ENCODE measurements around the gene EYA2. TPM values are rescaled to one million over a fixed set of nuclear protein-coding genes. Genes with fewer than 3 reads are reported as not detected.

Gene EYA2
- total RNA-seq, 1 donor from 2014 or later: 0.94 TPM

DNA sequence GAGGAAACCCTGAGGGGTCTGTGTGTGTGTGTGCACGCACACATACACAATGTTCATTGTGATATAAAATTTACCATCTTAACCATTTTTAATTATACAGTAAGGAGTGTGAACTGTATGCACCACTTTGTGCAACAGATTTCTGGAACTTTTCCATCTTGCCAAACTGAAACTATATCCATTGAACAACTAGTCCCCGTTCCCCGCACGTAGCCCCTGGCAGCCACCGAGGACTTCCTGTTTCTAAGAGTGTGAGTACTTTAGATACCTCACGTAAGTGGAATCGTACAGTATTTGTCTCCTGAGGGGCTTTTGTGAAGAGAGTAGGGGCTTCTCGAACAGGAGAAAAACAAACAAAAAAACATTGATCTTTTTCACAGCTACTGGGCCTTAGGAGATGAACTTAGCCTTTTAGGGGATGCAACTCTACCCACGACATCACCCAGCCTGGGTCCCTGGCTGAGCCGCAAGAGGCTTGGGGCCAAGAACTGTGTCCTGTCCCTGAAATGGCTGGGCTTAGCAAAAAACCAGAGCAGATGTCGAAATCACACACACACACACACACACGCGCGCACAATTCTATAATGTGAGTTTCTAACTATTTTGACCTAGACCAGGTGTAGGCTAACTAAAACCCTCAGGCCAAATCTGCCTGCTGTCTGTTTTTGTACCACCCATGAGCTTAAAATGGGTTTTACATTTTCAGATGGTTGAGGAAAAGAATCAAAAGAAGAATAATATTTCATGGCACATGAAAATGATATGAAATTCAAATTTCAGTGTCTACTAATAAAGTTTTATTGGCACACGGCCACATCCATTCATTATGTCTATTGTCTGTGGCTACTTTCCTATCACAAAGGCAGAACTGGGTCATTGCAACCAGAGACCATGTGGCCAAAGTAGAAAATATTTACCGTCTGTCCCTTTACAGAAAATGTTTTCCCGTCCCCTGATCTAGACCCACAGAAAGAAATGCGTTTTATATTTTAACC lies 144.2 kb downstream of the EYA2 start:
- DNase-seq: no peak

DNA sequence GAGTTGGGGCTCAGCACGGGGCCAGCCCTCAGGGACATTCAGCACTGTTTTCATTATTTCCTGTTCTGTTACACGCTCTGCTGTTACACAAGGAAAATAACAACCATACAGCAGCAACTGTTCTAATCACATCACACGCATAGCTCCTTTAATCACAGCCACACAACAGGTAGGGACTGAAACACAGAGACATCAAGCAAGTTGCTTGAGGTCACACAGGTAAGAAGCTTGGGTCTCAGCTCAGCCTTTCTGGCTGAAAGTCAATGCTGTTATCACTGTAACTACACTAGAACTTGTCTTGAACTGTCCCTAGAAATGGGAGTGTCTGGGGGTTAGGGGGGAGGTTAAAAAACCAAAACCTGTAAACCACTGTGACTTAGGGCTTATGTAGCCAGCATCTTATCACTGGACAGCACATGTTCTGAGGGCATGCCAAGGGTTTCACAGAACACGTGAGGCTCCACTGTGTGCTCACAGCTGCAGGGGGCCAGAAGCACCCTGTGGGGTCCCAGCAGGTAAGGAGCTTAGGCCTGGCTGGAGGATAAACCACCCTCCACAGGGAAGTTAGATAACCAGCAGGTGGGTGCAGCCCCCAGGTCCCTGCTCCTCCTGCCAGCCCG lies 146.0 kb downstream of the EYA2 start:
- no peak for DNase-seq

DNA sequence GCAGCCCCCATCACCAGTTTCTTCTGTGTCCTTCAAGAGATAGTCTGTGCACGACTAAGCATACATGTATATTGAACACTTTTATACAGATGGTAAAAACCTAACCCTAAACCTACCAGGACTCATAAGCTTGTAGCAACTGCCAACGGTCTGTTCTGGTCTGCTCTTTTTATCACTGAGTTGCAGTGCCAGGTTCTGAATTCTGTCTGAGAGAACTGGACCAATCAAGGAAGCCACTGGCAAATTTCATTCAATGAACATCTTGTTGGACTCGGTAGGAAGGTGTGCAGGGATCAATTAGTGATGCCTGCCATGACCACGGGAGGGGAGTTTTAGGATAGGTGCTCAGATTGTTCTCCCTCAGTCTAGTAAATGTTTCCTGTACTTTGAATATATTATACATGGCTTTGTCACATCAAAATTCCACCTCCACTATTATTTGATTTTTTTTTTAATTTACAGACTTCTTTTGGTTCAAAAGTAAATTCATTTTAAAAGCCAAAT lies 146.8 kb downstream of the EYA2 start:
- DNase-seq: no peak

DNA sequence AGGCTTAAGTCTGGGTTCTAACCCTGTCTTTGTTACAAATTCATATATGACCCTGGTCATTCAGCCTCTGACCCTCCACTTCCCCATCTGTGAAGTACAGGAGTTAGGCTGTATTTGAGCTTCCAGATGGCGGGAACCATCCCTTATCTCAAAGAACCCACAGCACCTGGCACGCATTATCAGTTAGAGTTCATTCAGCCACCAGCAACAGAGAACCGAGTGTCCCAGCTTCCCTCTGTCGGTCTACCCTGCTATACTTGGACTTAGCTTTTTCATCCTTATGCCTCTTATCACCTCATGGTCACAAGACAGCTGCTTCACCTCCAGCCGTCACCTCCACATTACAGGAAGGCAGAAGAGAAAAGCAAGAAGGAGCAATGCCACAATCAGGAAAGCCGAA lies 147.8 kb downstream of the EYA2 start:
- no peak for DNase-seq

DNA sequence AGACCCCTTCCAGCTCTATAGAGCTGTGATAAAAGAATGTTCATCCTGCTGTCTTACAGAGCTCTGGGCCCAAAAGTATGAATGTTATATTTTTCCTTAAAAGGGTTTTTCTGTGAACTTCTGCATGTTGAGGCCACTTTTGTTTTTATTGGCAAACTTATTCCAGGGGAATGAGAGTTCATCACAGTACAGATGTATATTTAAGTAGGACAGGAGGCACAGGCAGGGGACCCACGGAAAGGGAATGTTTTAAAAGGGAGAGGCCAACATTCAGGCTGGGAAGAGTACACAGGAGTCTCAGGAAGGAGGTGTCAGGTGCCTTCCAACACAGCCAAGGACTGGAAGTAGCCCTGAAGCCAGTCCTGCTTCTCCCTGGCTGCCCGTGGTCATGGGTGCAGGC lies 148.4 kb downstream of the EYA2 start:
- DNase-seq: no peak

DNA sequence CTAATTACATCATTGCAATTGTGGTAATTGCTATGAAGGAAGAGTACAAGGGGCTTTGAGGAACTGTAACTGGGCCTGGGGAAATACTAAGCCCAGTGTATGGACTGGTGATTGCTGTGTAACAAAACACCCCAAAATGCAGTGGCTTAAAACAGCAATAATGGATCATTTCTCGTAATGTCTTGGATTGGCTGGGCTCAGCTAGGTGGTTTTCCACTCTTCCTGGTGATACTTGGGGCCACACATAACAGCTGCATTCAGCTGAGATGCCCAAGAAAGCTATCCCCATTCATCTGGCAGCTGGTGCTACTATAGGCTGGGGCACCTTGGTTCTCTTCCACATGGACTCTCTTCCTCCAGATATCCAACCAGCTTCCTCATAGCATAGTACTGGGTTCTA lies 150.3 kb downstream of the EYA2 start:
- DNase-seq: no peak

DNA sequence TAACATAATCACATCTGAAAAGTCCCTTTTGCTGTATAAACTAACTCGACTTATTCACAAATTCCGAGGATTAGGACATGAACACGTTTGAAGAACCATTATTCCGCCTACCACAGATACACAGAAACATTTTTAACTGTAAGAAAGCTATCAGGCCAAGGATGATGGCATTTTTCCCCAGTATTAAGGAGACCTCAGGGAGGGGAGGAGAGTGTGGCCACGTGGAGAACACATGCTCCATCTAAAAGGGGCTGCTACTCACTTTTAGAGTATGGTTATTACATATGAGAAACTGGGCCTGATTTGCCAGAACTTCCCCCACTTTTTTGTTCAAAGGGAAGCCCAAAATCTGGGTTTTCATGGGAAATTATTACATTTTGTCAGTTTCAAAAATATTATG lies 153.4 kb downstream of the EYA2 start:
- no peak for DNase-seq

DNA sequence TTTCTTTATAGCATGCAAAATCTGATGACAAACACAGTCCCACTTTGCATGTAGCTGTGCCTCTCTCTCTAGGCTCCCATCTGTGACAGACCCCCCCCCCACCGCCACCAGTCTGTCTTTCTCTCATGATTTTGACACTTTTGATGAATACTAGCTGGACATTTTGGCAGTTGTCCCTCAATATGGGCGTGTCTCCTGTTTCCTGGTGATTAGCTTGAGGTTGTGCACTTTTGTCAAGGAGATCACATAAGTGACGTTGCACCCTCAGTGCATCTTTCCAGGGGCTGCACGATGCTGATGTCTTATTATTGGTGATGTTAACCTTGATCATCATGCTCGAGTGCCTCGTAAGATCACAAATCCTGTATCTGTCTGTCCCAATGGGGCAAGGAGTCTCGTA lies 155.1 kb downstream of the EYA2 start:
- no peak for DNase-seq

DNA sequence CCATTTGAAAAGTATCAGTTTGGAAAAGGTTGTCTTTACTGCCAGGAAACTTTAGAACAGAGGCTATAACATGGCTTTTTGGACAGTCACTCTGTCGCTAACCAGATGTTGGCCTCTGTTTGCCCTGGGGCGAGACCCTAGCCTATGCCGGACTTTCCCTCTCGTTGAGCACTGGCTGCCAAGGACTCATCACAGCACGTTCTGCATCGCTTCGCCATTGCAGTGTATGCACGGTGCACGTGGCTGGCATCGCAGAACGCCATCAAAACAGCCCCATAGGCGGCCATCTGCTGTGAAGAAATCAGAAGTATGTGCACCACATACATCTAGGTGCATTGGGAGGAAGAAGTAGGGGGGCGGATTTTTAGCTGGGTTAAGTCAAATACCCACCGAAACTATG lies 156.4 kb downstream of the EYA2 start:
- DNase-seq: no peak

DNA sequence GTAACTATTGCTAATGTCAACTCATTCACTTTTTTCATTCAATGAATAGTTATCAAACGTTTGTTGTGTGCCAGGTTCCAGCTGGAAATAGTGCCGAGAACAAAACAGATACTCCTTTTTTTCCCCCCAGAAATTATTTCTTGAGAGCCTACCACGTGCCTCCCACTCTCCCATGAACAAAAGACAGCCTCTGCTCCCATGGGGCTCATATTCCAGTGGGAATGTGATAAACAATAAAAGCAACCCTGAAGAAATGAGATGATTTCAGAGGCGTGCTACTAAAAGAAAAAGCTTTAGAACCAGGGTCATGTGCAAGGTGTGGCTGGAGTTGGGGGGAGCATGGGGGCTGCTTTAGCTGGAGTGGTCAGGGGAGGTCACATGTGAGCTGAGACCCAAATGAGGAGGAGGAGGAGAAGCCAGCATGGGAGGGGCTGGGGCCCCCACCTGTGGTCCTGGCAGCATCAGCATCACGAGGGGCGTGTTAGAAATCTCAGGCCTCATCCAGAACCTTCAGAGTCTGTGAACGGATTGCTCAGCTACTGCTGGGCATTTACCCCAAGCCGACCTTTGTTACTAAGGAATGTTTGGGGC lies 157.4 kb downstream of the EYA2 start:
- DNase-seq: no peak

DNA sequence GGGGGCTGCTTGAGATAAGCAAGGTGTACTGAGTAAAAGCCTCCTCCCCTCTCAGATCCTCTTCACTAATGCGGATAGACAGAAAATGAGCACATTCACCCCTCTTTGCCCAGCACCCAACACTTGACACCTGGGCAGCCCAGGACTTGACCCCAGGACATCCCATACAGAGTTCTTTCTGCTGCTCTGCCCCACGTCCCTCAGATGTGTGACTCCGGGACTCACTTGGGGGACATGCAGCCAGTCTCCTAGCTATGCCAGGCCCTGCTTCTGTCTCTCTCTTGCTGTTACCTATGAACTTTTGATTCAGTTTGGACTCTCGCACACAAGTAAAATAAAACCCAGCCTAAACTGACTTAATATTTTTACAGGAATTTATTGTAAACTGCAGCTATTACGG lies 159.9 kb downstream of the EYA2 start:
- no peak for DNase-seq

DNA sequence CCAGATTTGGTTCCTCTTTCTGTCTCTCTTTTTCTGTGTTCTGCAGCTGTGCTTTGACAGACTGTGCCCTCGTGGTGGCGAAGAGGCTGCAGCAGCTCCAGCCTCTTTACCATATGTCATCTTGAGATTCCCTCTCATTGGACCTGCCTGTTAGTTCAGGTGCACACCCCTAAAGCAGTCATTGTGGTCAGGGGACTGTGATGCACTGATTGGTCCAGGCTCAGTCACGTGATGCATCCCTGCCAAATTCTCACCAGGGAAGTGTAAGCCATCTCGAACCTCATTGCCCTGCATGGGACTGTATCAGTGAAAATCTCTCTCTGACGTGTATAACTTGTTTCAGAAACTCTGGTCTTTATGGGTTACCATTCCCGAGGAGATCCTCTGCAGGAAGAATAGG lies 160.3 kb downstream of the EYA2 start:
- DNase-seq: no peak

DNA sequence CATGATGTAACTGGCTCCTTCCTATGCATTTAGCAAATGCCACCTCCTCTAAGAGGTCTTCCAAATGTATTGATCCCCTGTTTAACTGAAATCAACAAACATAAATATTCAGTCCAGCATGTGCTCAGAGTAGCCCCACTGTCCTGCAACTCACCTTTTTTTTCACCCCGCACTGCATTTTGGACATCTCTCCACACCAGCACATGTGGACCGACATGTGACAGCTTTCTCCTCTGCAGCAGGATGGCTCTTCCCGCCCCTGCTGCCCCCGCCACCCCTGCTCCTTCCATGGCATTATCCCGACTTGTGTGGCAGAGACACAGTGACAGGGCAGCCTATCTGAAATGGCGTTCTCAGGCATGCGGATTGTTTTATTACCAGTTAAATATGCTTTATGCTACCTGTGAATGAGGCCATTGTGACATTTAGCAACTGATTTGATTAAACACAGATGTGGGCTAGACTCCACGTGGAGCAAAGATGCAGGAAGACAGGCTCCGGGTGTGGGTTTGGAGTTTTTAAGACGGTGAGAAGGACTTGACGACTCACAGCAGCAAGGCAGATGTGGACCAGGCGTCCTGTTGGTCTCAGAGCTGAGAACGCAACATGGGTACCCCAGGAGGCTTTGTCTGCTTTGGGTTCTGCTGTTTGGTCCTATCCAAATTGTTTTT lies 161.2 kb downstream of the EYA2 start:
- no peak for DNase-seq

DNA sequence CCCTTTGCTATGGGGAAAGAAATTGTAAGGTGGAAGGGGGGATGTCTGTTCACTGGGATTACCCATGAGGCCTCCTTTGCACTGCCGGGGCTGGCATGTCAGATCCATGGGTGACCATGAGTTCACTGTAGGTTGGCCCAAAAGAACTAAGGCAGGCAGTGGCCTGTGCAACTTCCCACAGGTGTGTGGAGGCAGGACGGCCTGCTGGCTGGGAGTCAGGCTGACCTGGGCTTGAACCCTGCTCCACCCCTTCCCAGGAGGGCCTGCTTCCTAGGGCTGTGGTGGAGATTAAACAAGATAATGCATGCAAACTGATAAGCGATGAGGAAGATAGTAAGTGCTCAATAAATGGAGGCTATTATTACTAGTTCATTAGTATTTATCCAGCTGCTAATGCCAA lies 163.0 kb downstream of the EYA2 start:
- DNase-seq: no peak

DNA sequence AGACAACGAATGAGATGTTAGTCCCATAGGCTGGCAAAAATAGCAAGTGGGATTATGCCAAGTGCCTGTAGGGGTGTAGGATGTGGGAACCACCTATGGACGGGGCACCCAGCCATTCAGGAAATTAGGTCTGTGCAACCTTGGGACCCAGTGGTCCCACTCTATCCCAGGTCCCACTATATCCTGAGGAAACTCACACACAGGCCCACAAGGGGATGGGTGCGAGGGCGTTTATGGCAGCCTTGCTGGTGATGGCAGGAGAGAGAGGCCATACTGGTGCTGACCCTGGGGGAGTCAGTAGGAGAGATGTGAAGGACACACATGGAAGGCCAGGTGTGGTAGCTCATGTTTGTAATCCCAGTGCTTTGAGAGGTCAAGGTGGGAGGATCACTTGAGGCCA lies 163.6 kb downstream of the EYA2 start:
- no peak for DNase-seq

DNA sequence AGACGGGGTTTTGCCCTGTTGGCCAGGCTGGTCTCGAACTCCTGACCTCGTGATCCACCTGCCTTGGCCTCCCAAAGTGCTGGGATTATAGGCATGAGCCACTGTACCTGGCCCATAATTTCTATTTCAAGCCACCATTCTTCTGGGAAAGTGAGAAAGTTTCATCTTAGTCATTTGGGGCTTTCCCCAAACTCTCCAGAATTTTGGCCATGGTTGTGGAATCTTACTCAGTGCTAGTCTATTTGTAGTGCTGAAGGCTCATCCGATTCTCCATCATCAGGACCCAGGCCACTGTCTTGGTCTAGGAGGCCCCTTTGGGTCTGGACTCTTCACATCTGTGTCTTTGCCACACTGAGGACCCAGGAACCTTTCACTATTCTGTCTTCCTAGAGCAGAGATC lies 164.9 kb downstream of the EYA2 start:
- DNase-seq: no peak

DNA sequence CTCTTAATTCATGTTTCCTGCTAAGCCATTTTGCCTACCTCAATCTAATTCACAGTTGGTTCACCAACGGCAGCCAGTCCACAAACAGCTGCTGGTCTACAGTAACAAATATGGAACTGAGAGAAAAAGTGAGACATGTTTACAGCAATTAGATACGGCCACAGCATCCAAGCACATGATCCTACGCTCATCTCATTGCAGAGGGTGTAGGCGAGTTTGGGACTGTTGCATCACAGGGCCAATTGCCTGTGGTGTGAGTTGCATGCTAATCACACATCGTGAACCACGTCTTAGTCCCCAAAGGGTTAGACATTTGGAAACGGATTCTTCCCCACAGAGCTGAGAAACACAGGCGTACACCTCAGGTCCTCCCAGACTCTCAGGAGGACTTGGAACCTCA lies 166.9 kb downstream of the EYA2 start:
- no peak for DNase-seq

DNA sequence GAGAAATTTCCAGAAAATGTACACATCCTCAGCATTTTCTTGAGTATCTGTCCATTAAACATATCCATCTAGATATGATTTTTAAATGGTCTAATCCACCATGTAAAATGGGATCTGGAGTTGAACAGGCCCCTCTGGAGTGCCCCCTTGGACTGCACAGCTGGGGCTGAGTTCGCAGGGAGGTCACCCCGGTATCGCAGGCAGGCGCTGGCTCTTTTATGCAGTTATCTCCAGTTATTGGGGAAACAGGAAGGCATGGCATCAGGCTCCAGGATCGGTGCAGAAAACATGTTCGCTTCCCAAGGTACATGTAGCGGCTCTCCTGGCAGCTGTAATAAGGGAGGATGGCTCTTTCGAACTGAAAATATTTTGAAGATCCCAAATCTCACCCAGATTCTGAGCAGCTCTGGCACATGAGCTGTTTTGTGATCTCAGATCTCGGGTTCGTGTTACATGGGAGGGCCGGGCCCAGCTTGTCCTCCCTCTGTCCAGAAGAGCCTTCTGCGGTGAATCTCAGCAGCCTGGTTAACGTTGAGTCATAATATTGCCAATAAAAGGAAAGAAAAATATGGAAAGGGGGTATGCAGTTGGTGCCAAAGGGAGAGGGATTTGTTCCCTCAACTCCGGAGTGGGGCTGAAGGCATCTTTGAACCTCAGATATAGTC lies 167.7 kb downstream of the EYA2 start:
- no peak for DNase-seq

DNA sequence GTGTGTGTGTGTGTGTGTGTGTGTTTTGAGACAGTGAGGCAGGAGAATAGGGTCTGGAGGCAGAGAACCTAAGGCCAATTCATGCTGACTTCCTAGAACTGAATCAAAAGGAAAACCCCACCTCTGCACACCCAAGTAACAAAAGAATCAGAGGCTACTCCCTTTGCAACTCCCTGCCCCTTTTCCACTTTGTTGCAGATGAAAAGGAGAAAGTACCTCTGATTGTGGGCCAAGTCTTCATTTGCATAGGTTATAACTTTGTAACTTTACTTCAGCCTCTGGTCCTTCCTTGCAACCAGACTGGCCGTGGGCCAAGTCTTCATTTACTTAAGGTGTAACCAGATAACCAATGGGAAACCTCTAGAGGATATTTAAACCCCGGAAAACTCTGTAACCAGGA lies 168.8 kb downstream of the EYA2 start:
- no peak for DNase-seq

DNA sequence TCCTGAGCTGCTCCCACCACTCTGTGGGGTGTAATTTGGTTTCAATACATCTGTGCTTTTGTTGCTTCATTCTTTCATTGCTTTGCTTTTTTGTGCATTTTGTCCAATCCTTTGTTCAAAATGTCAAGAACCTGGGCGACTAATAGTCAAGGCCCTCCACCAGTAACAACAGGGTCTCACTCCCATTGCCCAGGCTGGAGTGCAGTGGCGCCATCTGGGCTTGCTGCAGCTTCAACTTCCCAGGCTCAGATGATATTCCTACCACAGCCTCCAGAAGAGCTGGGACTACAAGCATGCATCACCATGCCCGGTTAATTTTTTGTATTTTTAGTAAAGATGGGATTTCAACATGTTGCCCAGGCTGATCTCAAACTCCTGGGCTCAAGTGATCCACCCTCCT lies 169.2 kb downstream of the EYA2 start:
- no peak for DNase-seq

DNA sequence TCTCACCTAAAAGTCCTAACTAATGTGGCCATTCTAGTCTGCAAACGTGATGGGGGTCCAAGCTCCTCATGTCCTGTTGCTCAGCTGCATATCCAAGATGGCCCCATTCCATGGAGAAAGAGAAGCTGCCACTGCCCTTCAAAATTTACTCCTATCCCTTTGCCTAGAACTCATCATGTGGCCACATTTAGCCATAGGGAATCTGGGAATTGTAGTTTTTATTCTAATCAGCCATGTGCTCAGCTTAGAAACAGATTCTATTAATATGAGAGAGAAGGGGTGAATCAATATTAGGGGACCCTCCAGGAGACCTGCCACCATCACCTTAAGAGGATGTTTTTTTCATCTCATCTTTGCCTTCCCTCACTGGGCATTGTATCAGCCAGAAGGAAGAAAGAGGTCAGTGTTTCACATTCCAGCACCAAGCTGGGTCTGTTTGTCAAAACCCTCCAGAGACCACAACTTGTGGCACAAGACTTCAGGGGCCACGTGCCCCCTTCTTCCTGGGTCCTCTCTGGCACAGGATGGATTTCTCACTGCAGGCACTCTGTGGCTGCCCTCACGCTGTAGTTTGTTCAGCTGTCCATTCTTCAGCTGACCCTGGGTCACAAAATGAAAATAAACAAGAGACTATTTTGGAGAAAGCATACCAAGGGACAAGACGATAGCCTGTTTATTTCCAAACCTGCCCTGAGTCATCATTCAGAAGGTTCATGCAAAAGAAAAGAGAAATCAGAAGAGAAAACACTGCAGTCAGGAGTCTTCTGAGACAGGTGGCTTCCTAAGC lies 172.0 kb downstream of the EYA2 start:
- no peak for DNase-seq
